HG03442 (cell line): ENCODE data around the gene PRPS1L1.

ENCODE experiments used
- ATAC-seq: cut with Tn5 transposase; IDR thresholded peaks from one replicate; pipeline ENCODE4 v1.9.1; 2021; ENCODE audit warnings: mild to moderate bottlenecking, moderate library complexity; ENCODE audit not compliant: unreplicated experiment

PRPS1L1 gene

GRCh38 chr7:18016547-18017444 is 10.8 kb downstream of the PRPS1L1 start:
- ATAC-seq: no peak

- ATAC-seq: no peak
Measured at GRCh38 chr7:18013936-18014335, 13.7 kb downstream of the PRPS1L1 start.

DNA sequence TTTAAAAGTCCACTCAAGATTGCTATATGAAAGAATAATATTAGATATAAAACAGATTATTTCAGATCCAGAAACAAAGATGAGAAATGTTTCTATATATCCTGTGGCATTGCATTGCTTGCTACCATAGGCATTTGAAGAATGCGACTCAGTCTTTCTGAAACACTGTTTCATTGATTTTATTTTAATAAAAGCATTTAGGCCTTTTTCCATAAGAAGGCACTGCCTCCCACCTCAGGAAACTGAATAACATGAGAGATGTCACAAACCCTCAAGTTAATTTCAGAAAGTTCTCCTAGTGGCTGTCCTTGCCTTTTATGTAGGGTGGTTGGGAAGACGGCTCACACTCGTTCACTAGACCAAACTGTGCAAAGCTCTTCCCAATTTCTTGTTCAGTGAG is 23.3 kb downstream of the PRPS1L1 start:
- no peak for ATAC-seq

- ATAC-seq: no peak
Measured at GRCh38 chr7:18003286-18003994, 24.2 kb downstream of the PRPS1L1 start.

GRCh38 chr7:17998692-17999091 is 29.0 kb downstream of the PRPS1L1 start:
- ATAC-seq: no peak

GRCh38 chr7:17996442-17997223 is 31.0 kb downstream of the PRPS1L1 start:
- no peak for ATAC-seq

DNA sequence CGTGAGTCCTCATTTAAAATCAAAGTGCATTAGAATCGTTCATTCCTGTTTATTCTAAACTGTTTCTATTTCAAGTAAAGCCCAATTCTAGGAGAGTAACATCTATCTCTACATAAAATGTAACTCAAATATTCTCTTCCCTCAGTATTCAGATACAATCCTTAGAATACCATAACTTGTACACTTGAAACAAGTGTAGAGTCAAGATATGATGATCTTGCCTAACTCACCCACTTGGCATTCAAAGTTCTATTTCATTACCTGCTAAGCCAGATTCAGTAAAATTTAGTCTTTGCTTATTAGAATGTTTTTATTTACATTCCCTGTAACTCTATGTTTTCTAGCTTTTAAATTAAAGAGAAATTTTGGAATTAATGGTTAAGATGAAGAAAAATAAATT is 31.6 kb downstream of the PRPS1L1 start:
- no peak for ATAC-seq

DNA sequence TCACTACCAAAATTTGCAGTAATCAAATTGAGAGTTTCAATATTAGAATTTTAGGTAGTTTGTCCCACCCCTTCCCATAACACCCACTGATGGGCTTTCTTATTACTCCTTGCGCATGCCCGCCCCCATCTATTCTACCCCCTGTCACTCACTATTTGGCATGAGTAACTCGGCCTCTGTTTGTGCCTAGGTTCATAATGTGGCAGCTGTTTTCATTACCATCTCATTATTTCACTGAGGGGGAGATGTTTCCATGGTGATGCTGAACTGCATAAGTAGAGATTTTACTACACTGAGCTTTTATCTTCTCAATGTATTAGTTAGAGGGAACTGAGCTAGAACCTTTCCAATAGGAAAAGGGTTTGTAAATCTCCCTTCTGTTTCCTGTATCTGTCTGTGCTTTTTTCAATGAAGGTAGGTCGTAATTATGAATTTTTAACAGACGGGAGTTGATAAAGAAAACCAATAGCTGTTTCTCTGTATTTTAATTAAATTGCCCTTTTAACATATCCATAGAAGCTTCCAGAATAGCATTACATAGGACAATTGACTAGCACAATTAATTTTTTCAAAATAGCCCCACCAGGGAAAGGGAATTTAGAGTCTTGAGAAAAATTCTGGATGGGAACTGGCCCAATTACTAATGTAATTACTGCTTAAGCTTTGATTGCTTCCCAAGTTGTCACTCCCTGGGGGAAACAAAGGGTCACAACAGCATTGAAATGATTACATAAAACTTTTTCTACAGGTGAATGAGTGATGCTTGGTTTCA is 33.4 kb downstream of the PRPS1L1 start:
- ATAC-seq: no peak

DNA sequence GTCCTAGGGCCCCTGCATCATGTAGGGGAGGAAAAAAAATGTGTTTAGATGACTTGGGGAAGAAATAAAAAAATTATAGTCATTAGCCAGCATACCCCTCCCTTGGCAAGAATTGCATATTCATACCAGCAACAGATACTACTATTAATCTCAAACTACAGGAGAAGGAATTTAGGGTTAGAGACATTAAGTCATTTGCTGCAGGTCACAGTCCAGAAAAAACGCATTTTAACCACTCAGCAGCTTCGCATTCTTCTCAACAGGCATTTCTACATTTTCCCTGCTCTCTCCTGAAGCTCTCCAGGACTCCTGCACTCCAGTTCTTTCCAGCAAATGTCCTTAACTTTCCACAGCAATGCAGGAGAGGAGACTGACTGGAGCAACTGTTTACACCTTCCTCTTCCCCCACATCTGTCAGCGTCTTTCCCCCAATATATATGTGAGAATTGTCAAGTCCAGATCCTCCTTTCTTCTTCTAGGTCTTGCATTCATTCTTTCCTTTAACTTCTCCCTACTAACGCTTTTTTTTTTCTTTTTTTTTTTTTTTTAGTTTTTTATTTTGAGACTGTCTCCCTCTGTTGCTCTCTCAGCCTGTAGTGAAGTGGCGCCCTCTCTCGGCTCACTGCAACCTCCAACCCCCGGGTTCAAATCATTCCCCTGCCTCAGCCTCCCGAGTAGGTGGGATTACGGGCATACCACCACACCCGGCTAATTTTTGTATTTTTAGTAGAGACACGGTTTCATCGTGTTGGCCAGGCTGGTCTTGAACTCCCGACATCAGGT is 35.6 kb downstream of the PRPS1L1 start:
- ATAC-seq: no peak

DNA sequence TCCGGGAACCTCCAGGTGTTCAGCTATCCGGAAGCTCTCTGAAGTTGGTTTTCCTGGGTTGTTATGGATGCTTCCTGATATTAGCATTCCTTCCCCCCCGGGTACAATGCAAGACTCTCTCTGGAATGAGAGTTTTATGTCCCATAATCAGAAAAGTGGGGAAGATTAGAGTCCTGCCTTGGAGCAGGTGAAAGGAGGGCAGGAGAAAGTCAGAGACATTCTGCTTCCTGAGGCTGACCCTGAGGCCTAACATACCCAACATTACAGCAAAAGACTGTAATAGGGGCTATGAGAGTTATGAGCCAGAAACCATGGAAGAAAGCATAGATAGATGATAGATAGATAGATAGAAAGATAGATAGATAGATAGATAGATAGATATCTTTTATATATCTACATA is 36.9 kb downstream of the PRPS1L1 start:
- no peak for ATAC-seq

DNA sequence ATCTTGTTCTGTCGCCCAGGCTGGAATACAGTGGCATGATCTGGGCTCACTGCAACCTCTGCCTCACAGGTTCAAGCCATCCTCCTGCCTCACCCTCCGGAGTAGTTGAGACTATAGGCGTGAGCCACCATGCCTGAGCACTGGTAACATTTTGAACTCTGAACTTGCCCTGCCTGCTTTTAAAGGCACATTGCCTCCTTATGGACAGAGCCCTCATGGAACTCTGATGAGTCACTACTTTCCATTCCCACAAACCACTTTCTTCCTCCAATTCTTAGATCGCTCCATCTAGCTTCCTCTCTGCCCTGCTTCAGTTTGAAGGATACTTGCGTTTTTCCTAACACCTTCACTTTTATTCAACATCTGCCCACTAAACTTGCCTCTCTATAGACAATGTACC is 38.1 kb downstream of the PRPS1L1 start:
- ATAC-seq: no peak

DNA sequence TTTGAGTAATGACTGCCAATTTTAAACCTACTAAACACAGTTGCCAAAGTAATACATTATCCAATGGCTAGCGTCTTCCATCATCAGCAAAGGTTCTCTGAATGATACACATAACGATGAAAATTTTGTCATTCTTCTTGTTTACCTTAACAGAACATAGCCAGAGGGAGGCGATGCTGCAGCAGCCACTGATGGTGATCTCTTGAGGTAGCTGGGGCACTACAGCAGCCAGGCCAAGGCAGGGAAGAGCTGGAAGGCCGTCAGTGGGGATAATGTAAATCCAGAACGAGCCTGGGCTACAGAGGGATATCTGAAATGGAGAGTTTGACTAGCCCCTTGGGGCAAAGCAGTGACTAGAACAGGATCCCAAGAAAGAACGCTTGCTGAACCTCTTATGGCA is 38.8 kb downstream of the PRPS1L1 start:
- ATAC-seq: no peak

- no peak for ATAC-seq
Measured at GRCh38 chr7:17988141-17988540, 39.5 kb downstream of the PRPS1L1 start.

GRCh38 chr7:17986851-17987250 is 40.8 kb downstream of the PRPS1L1 start:
- ATAC-seq: no peak

GRCh38 chr7:17985473-17986239 is 42.0 kb downstream of the PRPS1L1 start:
- no peak for ATAC-seq

DNA sequence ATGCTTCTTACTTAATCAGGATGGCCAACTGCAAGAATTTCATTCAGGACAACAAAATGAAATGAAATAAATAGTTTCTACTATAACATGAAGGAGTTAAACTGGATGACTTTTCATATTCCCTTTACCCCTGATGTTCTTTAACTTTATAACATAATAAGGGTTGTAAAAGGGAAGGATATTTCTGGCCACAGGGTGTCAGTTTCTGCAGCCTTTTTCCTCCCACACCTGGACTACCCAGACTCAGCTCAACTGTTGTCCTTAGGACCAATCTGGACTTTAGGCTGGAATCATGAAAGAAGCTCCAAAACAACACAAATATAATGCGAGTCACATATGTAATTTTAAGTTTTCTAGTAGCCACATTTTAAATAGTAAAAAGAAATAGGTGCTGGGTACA is 43.4 kb downstream of the PRPS1L1 start:
- ATAC-seq: no peak

- ATAC-seq: no peak
Measured at GRCh38 chr7:17983221-17984062, 44.2 kb downstream of the PRPS1L1 start.

DNA sequence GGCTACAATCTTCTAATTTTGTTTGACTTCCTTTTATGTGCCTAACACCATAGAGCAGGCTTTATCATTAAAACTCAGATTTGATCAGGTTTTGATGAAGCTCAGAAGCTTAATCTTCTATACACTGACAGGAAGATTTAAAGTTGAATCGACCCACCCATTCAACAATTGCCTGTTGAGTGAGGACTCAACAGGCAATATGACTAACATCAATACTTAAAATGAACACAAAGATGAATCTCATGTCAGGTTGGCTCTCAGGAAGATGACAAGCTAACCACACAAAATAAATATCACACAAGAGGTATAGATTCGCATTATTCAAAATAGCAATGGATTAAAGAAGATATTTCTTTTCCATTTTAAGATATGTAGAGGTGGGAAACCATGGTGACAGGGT is 50.7 kb downstream of the PRPS1L1 start:
- no peak for ATAC-seq
